Stimulated activated naive CD4-positive, alpha-beta T cell treated with Interleukin-2 at 50 U/mL for 16 hours (primary cell): ENCODE data around the gene ADAMTS2.

Experiments
- DNase-seq: peaks from one replicate; lab custom pipeline; 2025; lab: John Stamatoyannopoulos, UW

The ADAMTS2 gene

GRCh38 chr5:179124853-179125788, 220.1 kb downstream of the ADAMTS2 start:
- no peak for DNase-seq

DNA sequence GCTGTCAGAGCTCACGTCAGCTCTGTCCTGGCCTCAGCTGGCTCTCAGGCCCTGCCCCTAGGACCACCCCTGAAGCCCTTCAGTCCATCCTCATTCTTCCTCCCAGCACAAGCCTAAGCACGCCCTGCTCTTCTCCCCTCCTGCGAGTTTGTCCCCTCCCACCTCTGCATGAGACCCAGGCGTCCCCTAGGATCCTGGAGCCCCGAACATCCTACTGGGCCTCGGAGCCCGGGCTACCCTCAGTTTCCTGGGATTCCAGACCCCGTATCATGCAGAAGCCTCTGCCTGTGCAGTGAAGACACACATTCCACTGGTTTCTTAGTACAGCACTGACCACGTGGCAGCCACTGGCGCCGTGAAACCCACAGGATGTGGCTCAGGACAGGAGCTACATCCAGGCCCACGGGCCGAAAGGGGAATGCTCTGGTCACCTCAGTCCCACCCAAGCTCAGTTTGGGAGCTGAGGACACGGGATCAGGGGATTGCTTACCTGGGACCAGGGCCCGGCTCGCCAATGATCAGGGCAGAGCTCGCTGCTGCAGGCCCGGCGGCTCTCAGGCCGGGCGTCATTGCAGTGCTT, 220.9 kb downstream of the ADAMTS2 start:
- DNase-seq = no peak

GRCh38 chr5:179123491-179124272, 221.6 kb downstream of the ADAMTS2 start:
- DNase-seq = no peak

DNA sequence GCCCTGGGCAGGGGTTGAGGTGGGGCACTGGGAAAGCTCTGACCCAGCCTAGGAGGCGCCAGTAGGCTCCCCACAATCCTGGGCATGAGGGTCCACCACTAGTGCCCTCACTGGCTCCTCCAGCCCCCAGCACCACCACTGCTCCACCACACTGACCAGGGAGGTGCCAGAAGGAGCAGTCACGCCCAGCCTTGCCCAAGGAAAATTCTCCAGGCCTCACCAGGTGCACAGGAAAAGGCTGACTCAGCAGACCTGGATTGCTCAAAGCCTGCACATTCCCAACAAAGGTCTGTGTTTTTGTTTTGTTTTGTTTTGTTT, 222.2 kb downstream of the ADAMTS2 start:
- no peak for DNase-seq

- no peak for DNase-seq
Observed at GRCh38 chr5:179122411-179123108, 222.7 kb downstream of the ADAMTS2 start.

DNA sequence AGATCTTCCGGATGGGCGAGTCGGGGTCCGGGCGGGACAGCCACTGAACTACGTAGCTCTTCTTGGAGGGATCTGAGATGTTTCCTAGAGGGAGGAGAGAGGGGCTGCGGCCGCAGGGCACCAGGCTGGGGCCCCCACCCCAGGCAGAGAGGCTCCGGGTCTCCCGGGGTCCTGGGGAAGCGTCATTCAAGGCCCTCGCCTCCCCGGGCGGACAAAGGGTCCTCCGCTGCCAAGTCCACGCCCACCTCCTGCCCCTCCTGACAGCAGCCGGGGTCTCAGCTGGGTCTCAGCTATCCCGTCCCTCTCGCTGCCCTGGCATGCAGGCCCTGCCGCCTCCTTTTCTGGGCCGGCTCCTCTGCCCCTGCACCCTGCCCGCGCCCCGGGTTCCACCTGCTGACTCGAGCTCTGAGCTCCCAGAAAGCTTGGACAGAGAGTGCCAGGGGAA, 223.6 kb downstream of the ADAMTS2 start:
- DNase-seq = no peak

DNA sequence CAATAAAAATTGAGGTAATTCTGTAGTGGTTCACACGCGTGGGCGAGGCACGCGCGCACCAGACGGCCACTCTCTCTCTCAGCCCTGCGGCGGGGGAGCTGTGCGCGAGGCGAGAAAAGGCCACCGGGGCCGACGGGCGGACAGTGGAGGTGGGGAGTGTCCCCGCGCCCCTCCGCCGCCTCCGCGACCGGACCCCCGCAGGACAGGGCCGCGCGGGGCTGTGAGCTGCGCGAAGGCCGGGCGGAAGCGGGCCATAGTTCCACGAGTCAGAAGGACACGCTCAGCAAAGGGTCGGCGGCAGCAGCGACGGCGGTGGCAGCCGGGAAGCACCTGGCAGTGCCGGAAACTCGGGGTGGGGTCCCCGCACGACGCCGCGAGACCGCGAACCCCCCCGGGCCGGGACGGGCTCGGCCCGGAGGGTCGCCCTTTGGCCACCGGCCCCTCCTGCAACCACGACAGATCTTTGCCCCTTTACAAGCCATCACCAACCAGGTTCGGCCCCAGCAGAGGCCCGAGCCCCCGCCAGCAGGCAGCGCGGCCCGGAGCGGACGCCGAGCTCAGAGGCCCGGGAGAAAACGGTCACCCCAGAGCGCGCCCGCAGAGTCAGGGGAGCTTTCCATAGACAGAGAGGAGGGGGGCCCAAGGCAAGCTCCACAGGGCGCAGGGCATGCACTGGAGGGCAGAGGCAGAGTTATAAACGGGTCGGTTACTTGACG, 224.2 kb downstream of the ADAMTS2 start:
- DNase-seq = no peak

- DNase-seq = no peak
Observed at GRCh38 chr5:179120421-179120861, 224.8 kb downstream of the ADAMTS2 start.

GRCh38 chr5:179119415-179120170, 225.7 kb downstream of the ADAMTS2 start:
- no peak for DNase-seq

GRCh38 chr5:179118756-179119414, 226.4 kb downstream of the ADAMTS2 start:
- DNase-seq = no peak

DNA sequence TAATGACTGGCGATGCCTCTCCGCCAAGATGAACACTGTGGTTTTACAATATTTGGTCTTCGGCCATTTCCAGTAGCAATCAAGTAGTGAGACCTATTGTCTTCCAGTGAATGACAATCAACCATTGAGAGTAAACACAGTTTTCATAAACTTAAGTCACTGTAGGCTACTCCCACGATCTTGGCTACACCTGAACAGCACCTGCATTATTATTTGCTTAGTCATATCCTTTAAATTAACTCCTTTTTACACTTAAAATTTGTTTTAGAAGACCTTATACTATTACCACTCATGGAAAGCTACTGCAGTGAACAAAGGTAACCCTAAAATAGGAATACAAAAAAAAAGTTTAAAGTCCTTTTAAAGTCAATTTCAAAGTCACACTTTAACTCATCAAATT, 226.9 kb downstream of the ADAMTS2 start:
- no peak for DNase-seq

DNA sequence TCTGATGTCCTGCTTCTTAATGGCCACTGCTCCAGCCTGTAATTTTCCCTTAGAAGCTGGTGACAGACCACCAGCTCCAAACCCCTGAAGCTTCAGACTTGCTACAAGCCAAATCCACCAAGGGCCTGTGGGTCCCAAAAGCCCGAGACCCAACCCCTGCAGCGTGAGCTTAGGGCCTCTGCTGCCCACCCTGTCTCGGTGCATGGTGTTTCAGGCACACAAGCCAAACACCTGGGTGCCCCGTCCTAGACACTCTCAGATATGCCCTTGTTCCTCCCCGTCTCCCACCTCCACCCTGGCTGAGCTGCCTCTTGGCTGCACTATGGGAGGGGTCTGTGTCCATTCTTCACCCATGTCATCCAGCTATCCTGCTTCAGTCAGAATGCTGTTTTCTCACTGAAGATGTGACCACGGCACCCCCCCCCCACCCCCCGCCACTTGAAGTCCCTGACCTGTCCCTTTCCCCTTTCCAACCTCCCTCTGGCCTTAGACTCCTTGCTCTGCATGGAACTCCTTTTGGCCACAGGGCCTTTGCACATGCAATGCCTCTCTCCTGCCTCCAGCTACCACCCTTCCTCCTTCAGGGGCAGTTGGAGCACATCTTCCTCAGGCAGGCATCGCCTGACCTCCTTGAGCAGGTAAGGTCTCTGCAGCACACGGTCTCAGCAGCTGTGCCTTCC, 229.3 kb downstream of the ADAMTS2 start:
- DNase-seq = no peak

GRCh38 chr5:179115307-179115706, 230.0 kb downstream of the ADAMTS2 start:
- no peak for DNase-seq

DNA sequence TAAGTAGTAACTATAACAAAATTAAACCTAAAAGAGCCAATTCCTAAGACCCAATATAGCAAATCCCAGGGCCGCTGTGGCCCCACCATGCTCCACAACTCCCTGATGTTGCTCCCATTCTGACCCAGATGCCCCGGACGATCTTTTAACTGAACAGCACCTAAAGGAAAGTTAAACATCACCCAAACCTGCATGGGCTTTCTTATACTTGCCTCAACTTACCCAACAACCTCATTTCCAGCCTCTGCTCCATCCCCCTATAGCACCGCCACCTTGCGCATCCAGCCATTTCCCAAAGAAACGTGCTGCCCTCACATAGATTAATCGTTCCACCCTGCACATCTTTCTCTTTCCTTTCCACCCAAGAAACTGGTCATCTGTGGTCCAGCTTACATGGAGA, 230.5 kb downstream of the ADAMTS2 start:
- DNase-seq = no peak

- DNase-seq = no peak
Observed at GRCh38 chr5:179113945-179114641, 231.2 kb downstream of the ADAMTS2 start.

GRCh38 chr5:179113143-179113530, 232.1 kb downstream of the ADAMTS2 start:
- no peak for DNase-seq

DNA sequence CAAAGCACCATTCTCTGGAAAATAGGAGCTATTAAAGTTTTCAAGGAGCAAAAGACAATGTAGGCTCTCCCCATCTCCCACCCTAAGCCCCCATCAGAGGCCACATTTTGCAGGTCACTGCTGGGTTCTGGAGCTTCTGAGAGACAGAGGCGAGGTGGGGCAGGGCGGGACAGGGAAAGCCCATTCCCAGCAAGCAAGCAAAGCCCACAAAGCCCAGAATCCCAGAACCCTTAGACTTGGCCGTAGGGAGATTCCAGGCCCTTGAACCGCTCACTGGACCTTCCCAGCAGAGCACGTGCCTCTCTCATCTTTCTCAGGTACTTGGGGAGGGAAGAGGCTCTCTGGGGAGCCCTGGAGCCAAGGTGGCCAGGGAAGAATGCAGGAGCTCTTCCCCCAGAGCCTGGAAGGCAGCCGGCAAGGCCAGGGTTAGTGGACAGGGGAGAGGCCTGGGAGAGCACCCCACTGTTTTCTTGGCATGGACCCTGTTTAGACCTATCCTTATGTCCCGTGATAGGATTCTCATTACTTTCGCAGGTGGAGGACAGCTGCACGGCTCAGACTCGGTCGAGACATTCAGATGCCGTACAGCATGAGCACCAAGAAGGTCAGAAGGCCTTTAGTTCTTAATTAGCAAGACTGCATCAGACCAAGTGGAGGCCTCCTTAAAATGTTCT, 232.7 kb downstream of the ADAMTS2 start:
- no peak for DNase-seq
